ENCODE results near the gene AGK.

DNA sequence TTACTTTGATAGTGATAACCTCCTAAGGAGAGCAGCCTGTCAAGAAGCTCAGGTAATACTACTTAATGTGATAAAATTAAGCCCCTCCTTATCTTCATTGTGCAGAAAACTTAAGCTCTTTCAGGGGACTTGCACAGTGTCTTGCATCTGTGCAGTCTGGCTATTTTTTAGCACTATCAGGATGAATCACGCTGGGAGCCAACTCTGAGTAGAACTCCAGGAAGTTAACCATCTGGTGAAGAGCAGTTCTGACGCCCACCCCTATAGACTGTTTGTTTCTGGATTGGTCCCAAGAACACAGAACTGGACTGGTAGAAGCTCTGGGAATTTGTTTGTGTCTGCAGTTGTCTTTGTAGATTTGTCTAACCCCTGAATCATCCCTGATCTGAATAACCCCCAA, 41.9 kb downstream of the AGK start:
- TF ChIP-seq CTCF (conservative IDR thresholded peaks at IDR 0.05) (no peak), EZH2 (IDR thresholded peaks at IDR 0.05; ENCODE audit: low read depth) (no peak)

Data from PC-9 (cell line).